ENCODE data around the gene MYB. TPM values are rescaled to one million over a fixed set of nuclear protein-coding genes. Genes with fewer than 3 reads are reported as not detected.

The MYB gene
- total RNA-seq, 4 donors from 2014 or later, result 0.13 to 1.2 (median 0.93) TPM; not detected in 1

- 79 to 92% methylated on average over 4 to 8 of the region's 9 CpGs for WGBS, 2 donors (ENCODE audit: low coverage in 1 of 2)
Observed at GRCh38 chr6:135250751-135251497, 69.8 kb downstream of the MYB start.

DNA sequence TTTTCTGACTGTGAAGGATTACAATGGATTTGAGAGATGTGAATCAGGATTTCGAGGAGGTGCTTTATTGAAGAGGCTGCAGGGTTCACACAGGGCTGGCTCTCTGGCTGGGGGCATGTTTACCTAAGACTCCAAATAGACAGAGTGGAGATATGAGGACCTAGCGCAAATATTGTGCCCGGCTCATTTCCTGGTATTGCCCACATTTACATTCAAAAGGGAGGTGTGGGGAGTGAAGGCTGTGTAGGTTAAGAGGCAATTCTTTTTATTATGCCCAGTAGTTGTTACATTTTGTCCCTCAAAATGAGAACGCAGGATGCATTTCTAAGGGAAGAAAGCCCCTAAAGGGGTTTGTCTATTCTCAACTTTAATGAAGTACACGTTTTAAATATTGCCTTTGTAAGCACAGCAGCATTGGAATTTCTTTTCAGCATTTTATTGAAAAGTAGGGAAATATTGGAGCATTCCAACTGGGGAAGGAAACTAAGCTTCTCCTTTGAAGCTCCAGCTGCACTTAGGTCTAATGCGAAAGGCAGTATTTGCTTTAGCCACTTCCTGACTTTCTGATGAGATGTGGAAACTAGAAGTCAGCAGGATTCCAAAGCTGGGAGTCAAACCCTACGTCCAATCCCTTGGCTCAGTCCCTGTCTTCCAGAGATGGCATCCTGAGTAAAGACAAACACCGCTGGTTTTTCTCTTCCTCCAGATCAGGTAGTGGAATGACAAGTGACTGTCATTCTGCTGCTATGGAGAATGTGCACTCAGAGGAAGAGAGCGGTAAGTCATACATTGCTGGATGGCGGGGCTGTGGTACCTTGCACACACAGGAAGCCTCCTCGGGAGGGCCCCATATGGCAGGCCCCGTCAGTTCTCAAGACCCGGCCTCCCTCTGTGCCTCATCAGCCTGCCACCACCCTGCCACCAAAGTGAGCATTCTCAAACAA lies 70.7 kb downstream of the MYB start:
- Histone ChIP-seq H3K4me3 (no peak overlapping the region), H3K36me3 (no peaks in the 10 kb centered on the region), H3K4me1 (no peaks in the 10 kb centered on the region), H3K9me3 (no peaks in the 10 kb centered on the region), H3K27me3 (no peaks in the 10 kb centered on the region), H3K27ac (no peak overlapping the region)
- TF ChIP-seq EP300 (IDR thresholded peaks at IDR 0.05) (no peak), POLR2A (IDR thresholded peaks at IDR 0.05) (no peak), POLR2AphosphoS5 (IDR thresholded peaks at IDR 0.05) (no peak)
- TF ChIP-seq, protein P1, sequence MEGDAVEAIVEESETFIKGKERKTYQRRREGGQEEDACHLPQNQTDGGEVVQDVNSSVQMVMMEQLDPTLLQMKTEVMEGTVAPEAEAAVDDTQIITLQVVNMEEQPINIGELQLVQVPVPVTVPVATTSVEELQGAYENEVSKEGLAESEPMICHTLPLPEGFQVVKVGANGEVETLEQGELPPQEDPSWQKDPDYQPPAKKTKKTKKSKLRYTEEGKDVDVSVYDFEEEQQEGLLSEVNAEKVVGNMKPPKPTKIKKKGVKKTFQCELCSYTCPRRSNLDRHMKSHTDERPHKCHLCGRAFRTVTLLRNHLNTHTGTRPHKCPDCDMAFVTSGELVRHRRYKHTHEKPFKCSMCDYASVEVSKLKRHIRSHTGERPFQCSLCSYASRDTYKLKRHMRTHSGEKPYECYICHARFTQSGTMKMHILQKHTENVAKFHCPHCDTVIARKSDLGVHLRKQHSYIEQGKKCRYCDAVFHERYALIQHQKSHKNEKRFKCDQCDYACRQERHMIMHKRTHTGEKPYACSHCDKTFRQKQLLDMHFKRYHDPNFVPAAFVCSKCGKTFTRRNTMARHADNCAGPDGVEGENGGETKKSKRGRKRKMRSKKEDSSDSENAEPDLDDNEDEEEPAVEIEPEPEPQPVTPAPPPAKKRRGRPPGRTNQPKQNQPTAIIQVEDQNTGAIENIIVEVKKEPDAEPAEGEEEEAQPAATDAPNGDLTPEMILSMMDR (IDR thresholded peaks at IDR 0.05), result no peak
- WGBS, 2 donors (ENCODE audit: low coverage in 1 of 2), result 58 to 62% methylated on average over 7 of the region's 13 CpGs
- no peak for ATAC-seq

More at GRCh38 chr6:135250751-135251497, 69.8 kb downstream of the MYB start:
- no peak overlapping the region for H3K27ac ChIP-seq
- no peaks in the 10 kb centered on the region for H3K36me3 ChIP-seq
- no peak overlapping the region for H3K4me3 ChIP-seq
- no peaks in the 10 kb centered on the region for H3K27me3 ChIP-seq
- H3K4me1 ChIP-seq, result no peaks in the 10 kb centered on the region
- no peaks in the 10 kb centered on the region for H3K9me3 ChIP-seq
- ATAC-seq, result no peak
- TF ChIP-seq EP300 (IDR thresholded peaks at IDR 0.05) (no peak), POLR2AphosphoS5 (IDR thresholded peaks at IDR 0.05) (no peak), POLR2A (IDR thresholded peaks at IDR 0.05) (no peak)
- TF ChIP-seq, protein P1 (IDR thresholded peaks at IDR 0.05), result no peak

GRCh38 chr6:135254471-135254870 lies 73.4 kb downstream of the MYB start:
- no peak for ATAC-seq
- H3K4me1 ChIP-seq, result no peaks in the 10 kb centered on the region
- H3K36me3 ChIP-seq, result no peaks in the 10 kb centered on the region
- no peak overlapping the region for H3K27ac ChIP-seq
- WGBS, 2 donors (ENCODE audit: low coverage in 1 of 2), result no CpG with 5 or more reads among the region's 1 CpG
- TF ChIP-seq, protein P1 (IDR thresholded peaks at IDR 0.05), result no peak
- TF ChIP-seq EP300 (IDR thresholded peaks at IDR 0.05), result no peak
- no peak for TF ChIP-seq POLR2AphosphoS5 (IDR thresholded peaks at IDR 0.05)
- no peak for TF ChIP-seq POLR2A (IDR thresholded peaks at IDR 0.05)
- no peaks in the 10 kb centered on the region for H3K27me3 ChIP-seq
- H3K9me3 ChIP-seq, result no peaks in the 10 kb centered on the region
- no peak overlapping the region for H3K4me3 ChIP-seq

- ATAC-seq, result no peak
- H3K9me3 ChIP-seq, result no peaks in the 10 kb centered on the region
- peaks cover 3% of the 10 kb centered on the region for H3K27me3 ChIP-seq
- TF ChIP-seq, protein P1 (IDR thresholded peaks at IDR 0.05), result no peak
- TF ChIP-seq EP300 (IDR thresholded peaks at IDR 0.05) (no peak), POLR2A (IDR thresholded peaks at IDR 0.05) (no peak), POLR2AphosphoS5 (IDR thresholded peaks at IDR 0.05) (no peak)
- H3K36me3 ChIP-seq, result no peaks in the 10 kb centered on the region
- WGBS, 2 donors (ENCODE audit: low coverage in 1 of 2), result 53% methylated on average over 4 of the region's 4 CpGs; no CpG with 5 or more reads in 1 of the 2 donors
- no peaks in the 10 kb centered on the region for H3K4me1 ChIP-seq
- no peak overlapping the region for H3K27ac ChIP-seq
- H3K4me3 ChIP-seq, result no peak overlapping the region
Observed at GRCh38 chr6:135256866-135257265, 75.8 kb downstream of the MYB start.
